ENCODE results near the gene SLX9.

Gene SLX9

GRCh38 chr21:44996501-44996921 lies 56.7 kb downstream of the SLX9 start:
- H3K9me2 ChIP-seq (replicated peaks; ENCODE audit: control insufficient read depth, low read length), result no peaks in the 10 kb centered on the region
- no peaks in the 10 kb centered on the region for H3K4me1 ChIP-seq (ENCODE audit: control insufficient read depth, low read length)
- no peak overlapping the region for H3K27ac ChIP-seq (ENCODE audit: low read depth, low read length)
- H3K9me3 ChIP-seq (ENCODE audit: control insufficient read depth, insufficient read depth, low read length), result no peaks in the 10 kb centered on the region
- H4K20me1 ChIP-seq (ENCODE audit: control insufficient read depth, insufficient read depth, low read depth, low read length), result no peaks in the 10 kb centered on the region
- no peaks in the 10 kb centered on the region for H3K36me3 ChIP-seq (ENCODE audit: control insufficient read depth, low read length)
- no peaks in the 10 kb centered on the region for H3K79me2 ChIP-seq (ENCODE audit: control insufficient read depth, low read length)
- H3F3A ChIP-seq (ENCODE audit: control insufficient read depth, insufficient read depth), result no peaks in the 10 kb centered on the region
- H3K4me3 ChIP-seq (ENCODE audit: low read length), result no peak overlapping the region
- no peak for TF ChIP-seq EZH2phosphoT487 (IDR thresholded peaks at IDR 0.05; ENCODE audit: borderline replicate concordance, low read length)
- no peak for TF ChIP-seq CTCF (IDR thresholded peaks at IDR 0.05; ENCODE audit: low read depth, low read length, poor library complexity, severe bottlenecking)
- H3K27me3 ChIP-seq (ENCODE audit: control insufficient read depth, low read length), result peaks cover 4% of the 10 kb centered on the region; the same call in 1 of the 2 replicates
- H3K4me2 ChIP-seq (ENCODE audit: low read length), result no peak overlapping the region

GRCh38 chr21:44996983-44997936 lies 57.4 kb downstream of the SLX9 start:
- no peaks in the 10 kb centered on the region for H4K20me1 ChIP-seq (ENCODE audit: control insufficient read depth, insufficient read depth, low read depth, low read length)
- peaks cover 4% of the 10 kb centered on the region; the same call in 1 of the 2 replicates for H3K27me3 ChIP-seq (ENCODE audit: control insufficient read depth, low read length)
- H3K36me3 ChIP-seq (ENCODE audit: control insufficient read depth, low read length), result no peaks in the 10 kb centered on the region
- TF ChIP-seq CTCF (IDR thresholded peaks at IDR 0.05; ENCODE audit: low read depth, low read length, poor library complexity, severe bottlenecking) (no peak), EZH2phosphoT487 (IDR thresholded peaks at IDR 0.05; ENCODE audit: borderline replicate concordance, low read length) (no peak)
- no peak overlapping the region for H3K4me2 ChIP-seq (ENCODE audit: low read length)
- H3K4me3 ChIP-seq (ENCODE audit: low read length), result no peak overlapping the region
- H3K4me1 ChIP-seq (ENCODE audit: control insufficient read depth, low read length), result no peaks in the 10 kb centered on the region
- no peak overlapping the region for H3K27ac ChIP-seq (ENCODE audit: low read depth, low read length)
- H3K9me2 ChIP-seq (replicated peaks; ENCODE audit: control insufficient read depth, low read length), result no peaks in the 10 kb centered on the region
- H3K9me3 ChIP-seq (ENCODE audit: control insufficient read depth, insufficient read depth, low read length), result no peaks in the 10 kb centered on the region
- no peaks in the 10 kb centered on the region for H3K79me2 ChIP-seq (ENCODE audit: control insufficient read depth, low read length)
- no peaks in the 10 kb centered on the region for H3F3A ChIP-seq (ENCODE audit: control insufficient read depth, insufficient read depth)

- no peaks in the 10 kb centered on the region for H3K4me1 ChIP-seq (ENCODE audit: control insufficient read depth, low read length)
- no peak overlapping the region for H3K4me2 ChIP-seq (ENCODE audit: low read length)
- no peak overlapping the region for H3K4me3 ChIP-seq (ENCODE audit: low read length)
- no peak for TF ChIP-seq EZH2phosphoT487 (IDR thresholded peaks at IDR 0.05; ENCODE audit: borderline replicate concordance, low read length)
- no peak for TF ChIP-seq CTCF (IDR thresholded peaks at IDR 0.05; ENCODE audit: low read depth, low read length, poor library complexity, severe bottlenecking)
- H3K27ac ChIP-seq (ENCODE audit: low read depth, low read length), result no peak overlapping the region
- H3K9me2 ChIP-seq (replicated peaks; ENCODE audit: control insufficient read depth, low read length), result no peaks in the 10 kb centered on the region
- H3K36me3 ChIP-seq (ENCODE audit: control insufficient read depth, low read length), result no peaks in the 10 kb centered on the region
- no peaks in the 10 kb centered on the region for H3K79me2 ChIP-seq (ENCODE audit: control insufficient read depth, low read length)
- no peaks in the 10 kb centered on the region for H3K9me3 ChIP-seq (ENCODE audit: control insufficient read depth, insufficient read depth, low read length)
- peaks cover 4% of the 10 kb centered on the region; the same call in 1 of the 2 replicates for H3K27me3 ChIP-seq (ENCODE audit: control insufficient read depth, low read length)
- no peaks in the 10 kb centered on the region for H4K20me1 ChIP-seq (ENCODE audit: control insufficient read depth, insufficient read depth, low read depth, low read length)
- no peaks in the 10 kb centered on the region for H3F3A ChIP-seq (ENCODE audit: control insufficient read depth, insufficient read depth)
Observed at GRCh38 chr21:44998086-44998620, 58.3 kb downstream of the SLX9 start.
